Measurements from ENCODE around the gene PDSS2.
"Not testable (repeated sequence)": the region's sequence is repeated elsewhere in the genome, so short reads cannot be mapped to it uniquely, and the experiment has no call there.

PDSS2 gene

DNA sequence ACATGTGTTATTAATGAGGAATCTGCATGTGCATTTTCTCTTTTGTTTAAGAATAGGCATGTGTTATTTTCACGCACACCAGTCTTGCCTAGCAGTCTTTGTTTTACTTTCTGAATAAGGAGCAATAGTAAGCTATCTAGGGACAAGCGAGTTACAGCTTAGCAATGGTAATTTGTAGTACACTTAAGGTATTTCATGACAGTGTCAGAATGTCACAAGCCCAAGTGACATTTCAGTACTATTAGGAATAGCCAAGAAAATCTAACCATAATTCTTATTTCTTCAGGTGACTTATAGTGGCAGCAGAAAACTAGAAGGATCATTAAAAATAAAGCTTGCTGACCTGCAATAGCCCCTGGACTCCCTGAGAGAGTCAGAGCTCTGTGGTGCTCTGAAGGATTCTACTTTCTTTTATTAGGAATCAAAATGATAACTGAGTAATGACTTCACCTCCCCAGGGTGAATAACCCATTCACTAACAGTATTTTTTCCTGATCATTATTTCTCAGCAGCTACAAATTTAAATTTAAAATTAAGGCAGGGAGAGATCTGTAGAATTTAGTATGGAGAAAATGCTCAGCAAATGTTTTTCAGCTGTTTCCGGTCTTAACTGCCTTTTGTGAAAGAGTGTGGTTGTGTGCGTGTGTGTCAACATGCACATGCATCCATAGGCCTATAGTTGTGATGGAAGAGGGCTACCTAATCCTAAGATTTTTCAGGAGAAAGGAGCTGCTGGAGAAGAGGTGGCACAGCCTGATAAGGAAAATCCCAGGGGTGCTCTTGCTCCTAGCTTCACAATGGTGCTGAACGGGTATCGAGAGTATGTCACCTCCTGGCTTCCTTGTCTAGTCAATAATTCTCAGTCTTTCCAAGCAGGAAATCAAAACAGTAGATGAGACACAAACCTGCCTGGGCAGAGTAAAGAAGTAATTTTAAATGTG is 254.0 kb downstream of the PDSS2 start:
- TF ChIP-seq, protein P1, sequence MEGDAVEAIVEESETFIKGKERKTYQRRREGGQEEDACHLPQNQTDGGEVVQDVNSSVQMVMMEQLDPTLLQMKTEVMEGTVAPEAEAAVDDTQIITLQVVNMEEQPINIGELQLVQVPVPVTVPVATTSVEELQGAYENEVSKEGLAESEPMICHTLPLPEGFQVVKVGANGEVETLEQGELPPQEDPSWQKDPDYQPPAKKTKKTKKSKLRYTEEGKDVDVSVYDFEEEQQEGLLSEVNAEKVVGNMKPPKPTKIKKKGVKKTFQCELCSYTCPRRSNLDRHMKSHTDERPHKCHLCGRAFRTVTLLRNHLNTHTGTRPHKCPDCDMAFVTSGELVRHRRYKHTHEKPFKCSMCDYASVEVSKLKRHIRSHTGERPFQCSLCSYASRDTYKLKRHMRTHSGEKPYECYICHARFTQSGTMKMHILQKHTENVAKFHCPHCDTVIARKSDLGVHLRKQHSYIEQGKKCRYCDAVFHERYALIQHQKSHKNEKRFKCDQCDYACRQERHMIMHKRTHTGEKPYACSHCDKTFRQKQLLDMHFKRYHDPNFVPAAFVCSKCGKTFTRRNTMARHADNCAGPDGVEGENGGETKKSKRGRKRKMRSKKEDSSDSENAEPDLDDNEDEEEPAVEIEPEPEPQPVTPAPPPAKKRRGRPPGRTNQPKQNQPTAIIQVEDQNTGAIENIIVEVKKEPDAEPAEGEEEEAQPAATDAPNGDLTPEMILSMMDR (IDR thresholded peaks at IDR 0.05; ENCODE audit: control extremely low read depth, extremely low read depth, low read depth, missing control alignments), result no peak
- ChIA-PET CTCF (interaction anchor here (0.9 to 1.0 kb wide), 2 partner anchors 10 to 16 kb away, joined by 3 to 8 read pairs; no protein-coding TSS in a partner anchor), POLR2A (no interaction called here)
- DNase-seq (ENCODE audit: extremely low spot score), result no peak

DNA sequence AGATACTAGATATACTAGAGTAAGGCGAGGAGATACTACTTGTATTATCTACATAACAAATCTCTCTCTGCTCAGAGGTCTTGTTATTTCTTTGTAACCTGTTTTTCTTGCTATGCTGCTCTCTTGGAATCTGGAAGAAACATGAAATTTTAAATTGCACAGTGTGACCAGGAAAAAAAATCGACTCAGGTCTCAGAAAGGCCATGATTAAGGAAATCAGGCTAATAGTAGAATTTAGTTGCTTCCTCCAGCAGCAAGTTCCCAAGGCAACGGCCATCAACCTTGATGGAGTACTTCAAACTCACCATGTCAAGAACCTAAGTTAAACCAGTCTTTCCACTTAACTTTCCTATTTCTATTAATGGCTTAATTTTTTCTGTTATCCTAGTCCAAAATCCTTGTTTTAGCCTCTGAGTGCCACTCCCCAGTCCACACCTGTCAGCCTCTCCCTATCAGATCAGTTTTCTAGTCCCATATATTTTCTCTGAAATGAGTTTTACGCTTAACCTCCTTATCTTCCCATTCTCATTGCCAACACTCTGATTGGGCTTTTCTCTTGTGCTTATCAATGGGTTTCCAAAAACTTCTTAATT is 256.4 kb downstream of the PDSS2 start:
- ChIA-PET POLR2A (no interaction called here), CTCF (no interaction called here)
- TF ChIP-seq, protein P1 (IDR thresholded peaks at IDR 0.05; ENCODE audit: control extremely low read depth, extremely low read depth, low read depth, missing control alignments), result no peak
- DNase-seq (ENCODE audit: extremely low spot score), result no peak

DNA sequence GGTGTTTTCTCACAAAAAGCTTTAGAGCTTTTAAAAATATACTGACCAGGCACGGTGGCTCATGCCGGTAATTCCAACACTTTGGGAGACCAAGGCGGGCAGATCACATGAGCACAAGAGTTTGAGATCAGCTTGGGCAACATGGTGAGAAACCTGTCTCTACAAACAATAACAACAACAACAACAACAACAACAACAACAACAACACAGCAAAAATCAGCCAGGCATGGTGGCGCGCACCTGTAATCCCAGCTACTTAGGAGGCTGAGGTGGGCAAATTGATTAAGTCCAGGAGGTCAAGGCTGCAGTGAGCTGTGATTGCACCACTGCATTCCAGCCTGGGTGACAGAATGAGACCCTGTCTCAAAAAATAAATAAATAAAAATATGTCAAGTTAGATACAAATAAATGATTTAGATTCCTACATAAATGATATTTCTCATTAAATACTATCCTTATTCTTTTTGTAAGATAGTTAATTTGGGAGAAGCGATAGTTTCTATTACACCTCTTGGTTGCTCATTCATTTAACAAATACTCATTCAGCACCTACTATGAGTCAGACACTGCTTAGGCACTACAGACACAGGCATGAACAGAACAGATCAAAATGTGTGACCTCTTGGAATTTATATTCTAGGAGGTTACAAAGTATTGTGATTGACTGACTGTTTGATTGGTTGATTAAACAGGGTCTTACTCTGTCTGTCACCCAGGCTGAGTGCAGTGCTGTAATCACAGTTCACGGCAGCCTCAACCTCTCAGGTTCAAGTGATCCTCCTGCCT is 260.5 kb downstream of the PDSS2 start:
- no peak for DNase-seq (ENCODE audit: extremely low spot score)
- CTCF ChIA-PET, result interaction anchor here (1.3 to 3.6 kb wide), 3 partner anchors 10 to 14 kb away, joined by 3 to 9 read pairs (median 4); no protein-coding TSS in a partner anchor
- POLR2A ChIA-PET, result no interaction called here
- TF ChIP-seq, protein P1 (IDR thresholded peaks at IDR 0.05; ENCODE audit: control extremely low read depth, extremely low read depth, low read depth, missing control alignments), result no peak

DNA sequence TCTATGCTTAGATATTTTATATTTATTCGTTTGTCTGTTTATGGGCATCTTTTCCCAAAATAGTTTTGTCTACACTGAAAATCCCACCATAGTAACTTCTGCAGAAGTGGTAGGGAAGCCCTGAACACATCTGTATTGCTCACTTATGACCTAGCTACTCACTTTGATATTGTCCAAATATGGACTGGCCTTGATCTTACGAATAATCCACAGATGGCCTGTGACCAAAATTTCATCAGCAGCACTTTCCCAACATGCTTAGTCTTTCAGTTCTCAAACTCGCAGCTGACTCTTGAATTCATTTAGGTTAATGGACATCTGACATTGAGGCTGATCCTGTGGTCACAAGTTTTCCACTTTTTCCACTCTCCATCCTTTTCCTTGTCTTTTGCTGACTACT is 263.2 kb downstream of the PDSS2 start:
- CTCF ChIA-PET, result interaction anchor here (1.0 to 3.6 kb wide), 3 partner anchors 9 to 16 kb away, joined by 3 to 9 read pairs (median 6); no protein-coding TSS in a partner anchor
- TF ChIP-seq, protein P1 (IDR thresholded peaks at IDR 0.05; ENCODE audit: control extremely low read depth, extremely low read depth, low read depth, missing control alignments), result no peak
- POLR2A ChIA-PET, result no interaction called here
- DNase-seq (ENCODE audit: extremely low spot score), result no peak

DNA sequence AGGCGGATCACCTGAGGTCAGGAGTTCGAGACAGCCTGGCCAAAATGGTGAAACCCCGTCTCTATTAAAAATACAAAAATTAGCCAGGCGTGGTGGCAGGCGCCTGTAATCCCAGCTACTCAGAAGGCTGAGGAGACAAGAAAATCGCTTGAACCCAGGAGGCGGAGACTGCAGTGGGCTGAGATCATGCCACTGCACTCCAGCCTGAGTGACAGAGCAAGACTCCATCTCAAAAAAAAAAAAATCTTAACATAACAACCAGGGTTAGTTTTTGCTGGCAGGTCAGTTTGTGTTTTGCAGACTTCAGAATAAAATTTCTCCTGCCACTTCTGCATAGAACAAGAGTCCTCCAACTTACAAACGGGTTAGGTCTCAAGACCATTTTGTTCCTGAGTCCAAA is 264.6 kb downstream of the PDSS2 start:
- DNase-seq (ENCODE audit: extremely low spot score); POLR2A ChIA-PET: not testable (repeated sequence)
- CTCF ChIA-PET, result interaction anchor here (1.9 kb wide), 1 partner anchor 16 kb away, joined by 4 read pairs; no protein-coding TSS in a partner anchor

DNA sequence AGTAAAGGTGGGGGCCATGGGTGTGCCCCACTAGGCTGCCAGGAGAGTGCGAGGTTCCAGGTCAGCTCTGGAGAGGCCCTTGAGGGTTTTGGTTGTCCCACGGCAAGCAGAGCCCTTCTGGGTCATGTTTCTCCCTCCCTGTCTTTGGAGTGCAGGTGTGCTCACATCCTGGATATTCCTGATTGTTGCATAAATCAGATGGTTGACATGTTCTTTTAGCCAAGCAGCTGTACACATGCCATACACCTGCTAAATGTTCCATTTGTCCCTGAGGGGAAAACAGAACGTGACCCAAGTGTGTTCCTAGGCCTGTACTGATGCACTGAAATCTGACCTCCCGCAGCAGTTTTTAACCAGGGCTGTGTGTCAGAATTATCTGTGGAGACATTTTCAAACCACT is 266.5 kb downstream of the PDSS2 start:
- no peak for DNase-seq (ENCODE audit: extremely low spot score)
- CTCF ChIA-PET, result no interaction called here
- POLR2A ChIA-PET, result interaction anchor here (0.7 kb wide), 1 partner anchor 37 kb away, joined by 3 read pairs; no protein-coding TSS in a partner anchor
- TF ChIP-seq, protein P1 (IDR thresholded peaks at IDR 0.05; ENCODE audit: control extremely low read depth, extremely low read depth, low read depth, missing control alignments), result no peak

Measured in GM10248 (cell line).